22Rv1 (cell line): Measurements from ENCODE around the gene GDPD5.

ENCODE experiments used
- H3K27ac ChIP-seq: fragments of 450-650 bp; 2 replicates; pipeline ENCODE4 v1.5.1; 2017
- ZFX ChIP-seq: fragments of 450-650 bp; IDR thresholded peaks from 2 replicates; pipeline ENCODE4 v1.6.1; 2017; ENCODE audit warnings: antibody characterized with exemption, borderline replicate concordance
- TF ChIP-seq, protein P1 (sequence below): fragments of 450-650 bp; IDR thresholded peaks from 2 replicates; pipeline ENCODE4 v1.5.1; 2017; ENCODE audit warnings: mild to moderate bottlenecking

Gene GDPD5

DNA sequence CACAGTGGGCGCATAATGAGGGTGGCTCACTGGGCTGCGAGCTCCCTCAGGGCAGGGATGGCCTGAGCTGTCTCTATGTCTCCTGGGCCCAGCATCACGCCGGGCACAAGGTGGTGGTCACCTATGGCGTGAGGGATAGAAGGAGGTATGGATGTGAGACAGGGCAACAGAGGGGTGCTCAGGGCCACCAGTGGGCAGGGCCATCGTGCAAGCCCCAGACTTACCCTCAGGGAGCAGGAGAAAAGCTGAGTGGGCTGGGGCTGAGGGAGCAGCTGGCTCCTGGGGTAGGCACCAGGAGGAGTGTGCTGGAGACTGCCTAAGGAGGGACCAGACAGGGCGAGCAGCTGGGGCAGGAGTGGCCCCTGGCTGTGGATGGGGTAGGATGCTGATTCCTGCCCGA, 58.4 kb downstream of the GDPD5 start:
- no peak overlapping the region for H3K27ac ChIP-seq
- TF ChIP-seq ZFX = no peak
- TF ChIP-seq, protein P1, sequence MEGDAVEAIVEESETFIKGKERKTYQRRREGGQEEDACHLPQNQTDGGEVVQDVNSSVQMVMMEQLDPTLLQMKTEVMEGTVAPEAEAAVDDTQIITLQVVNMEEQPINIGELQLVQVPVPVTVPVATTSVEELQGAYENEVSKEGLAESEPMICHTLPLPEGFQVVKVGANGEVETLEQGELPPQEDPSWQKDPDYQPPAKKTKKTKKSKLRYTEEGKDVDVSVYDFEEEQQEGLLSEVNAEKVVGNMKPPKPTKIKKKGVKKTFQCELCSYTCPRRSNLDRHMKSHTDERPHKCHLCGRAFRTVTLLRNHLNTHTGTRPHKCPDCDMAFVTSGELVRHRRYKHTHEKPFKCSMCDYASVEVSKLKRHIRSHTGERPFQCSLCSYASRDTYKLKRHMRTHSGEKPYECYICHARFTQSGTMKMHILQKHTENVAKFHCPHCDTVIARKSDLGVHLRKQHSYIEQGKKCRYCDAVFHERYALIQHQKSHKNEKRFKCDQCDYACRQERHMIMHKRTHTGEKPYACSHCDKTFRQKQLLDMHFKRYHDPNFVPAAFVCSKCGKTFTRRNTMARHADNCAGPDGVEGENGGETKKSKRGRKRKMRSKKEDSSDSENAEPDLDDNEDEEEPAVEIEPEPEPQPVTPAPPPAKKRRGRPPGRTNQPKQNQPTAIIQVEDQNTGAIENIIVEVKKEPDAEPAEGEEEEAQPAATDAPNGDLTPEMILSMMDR = no peak

DNA sequence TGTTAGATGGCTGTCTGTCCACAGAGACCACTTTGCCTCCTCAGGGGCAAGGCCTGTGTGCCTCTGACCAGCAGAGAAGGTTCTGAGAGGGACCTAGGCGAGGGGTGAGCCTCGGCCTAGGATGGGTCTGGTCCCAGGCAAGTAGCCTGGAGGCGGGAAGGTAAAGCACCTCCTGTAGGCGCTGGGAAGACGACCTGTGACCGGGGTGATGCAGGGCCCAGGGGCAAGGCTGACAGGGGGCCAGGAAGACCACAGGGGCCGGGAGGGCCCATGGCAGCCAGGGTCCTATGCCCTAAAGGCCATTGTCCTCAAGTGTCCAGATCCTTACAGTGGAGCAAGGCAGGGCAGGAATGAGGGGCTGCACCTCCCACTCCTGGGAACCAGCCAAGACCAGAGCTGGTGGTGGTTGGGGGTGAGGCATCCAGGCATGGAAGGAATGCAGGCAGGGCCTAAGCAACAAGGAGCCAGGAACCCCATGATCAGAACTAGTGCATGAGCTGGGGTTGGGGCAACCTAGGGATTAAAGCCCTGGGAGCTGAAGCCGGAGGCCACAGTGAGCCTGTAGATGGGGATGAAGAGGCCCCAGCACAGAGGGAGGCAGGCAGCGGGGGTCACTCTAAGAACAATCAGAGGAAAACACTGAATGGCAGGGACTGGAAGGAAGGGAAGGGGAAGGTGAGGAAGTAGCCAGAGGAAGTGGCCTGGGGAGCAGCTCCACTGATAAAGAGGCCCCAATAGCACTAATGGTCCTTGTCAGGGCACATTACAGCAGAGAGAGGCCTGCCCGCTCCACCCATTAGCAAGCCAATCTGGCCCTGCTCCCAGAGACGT, 59.8 kb downstream of the GDPD5 start:
- H3K27ac ChIP-seq = no peak overlapping the region
- TF ChIP-seq, protein P1 = no peak
- TF ChIP-seq ZFX = no peak

DNA sequence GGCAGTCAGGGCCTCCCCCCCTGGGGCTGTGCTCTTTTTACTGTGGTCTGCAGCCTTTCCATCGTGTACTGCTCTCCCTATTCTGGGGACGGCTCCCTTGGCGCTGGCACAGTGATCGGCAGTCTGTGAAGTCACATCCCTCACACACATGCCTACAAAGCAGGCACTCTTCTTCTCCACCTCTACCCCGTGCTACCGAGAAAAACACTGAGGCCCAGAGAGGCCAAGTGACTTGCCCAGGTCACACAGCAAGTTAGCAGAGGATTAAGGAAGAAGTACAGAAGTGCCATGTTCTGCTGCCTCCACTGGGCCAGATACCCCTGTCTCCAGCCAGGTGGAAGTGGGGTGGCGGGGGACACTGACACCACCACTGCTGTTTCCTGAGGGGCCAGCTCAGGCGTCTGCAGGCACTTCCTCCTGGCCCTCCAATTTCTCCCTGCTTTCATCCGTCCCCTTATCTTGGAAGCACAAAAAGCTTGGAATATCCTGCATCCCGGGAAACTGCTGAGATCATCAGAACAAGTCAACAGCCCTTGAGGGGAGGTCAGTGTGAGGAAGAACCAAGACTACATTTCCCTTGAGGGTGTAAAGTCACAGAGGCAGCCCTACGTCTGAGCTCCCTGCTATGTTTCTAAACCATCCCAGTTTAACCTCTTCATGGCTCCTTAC, 62.5 kb downstream of the GDPD5 start:
- no peak overlapping the region for H3K27ac ChIP-seq
- TF ChIP-seq ZFX = no peak
- TF ChIP-seq, protein P1 = no peak

DNA sequence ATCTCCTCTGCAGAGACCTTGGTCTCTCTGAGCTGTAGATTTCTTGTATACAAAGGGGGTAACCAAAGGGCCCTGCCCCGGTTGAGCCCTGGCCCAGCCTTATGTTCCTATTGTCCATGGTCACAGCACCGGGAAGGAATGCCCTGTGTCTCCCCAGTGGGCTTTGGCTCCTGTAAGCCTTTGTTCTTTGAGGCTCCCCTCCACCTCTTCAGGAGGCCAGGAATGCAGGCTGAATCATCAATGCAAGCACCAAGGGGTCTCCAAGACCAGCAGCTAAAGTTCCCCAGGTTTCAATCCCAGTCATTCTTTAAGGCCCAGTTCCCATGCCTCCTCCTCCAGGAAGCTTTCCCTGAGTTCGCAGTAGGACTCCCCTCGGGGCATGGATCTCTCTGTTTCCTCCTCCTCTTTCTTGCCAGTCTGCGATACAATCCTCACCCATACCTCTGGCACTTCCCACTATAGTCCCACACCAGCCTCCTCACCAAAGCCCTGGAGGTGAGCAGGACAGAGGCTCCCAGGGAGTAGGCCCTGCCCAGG, 63.6 kb downstream of the GDPD5 start:
- TF ChIP-seq, protein P1 = no peak
- TF ChIP-seq ZFX = no peak
- no peak overlapping the region for H3K27ac ChIP-seq

DNA sequence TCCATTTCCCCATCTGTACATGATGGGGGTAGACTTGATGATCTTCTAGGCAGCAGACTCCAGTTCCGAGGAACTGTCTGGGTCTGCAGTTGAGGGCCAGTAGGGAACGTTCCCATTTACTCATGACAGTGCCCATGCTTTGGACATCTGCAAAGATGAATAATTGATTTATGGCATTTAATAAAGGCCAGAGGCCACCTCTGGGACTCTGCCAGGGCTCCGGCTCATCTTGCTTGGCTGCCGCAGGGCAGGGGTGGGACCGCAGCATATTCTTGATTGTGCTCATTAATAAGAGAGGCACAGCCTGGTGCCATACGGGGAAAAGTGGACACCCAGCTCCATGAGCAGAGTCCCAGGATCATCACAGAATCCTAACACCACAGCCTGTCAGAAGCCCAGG, 64.6 kb downstream of the GDPD5 start:
- TF ChIP-seq ZFX = no peak

DNA sequence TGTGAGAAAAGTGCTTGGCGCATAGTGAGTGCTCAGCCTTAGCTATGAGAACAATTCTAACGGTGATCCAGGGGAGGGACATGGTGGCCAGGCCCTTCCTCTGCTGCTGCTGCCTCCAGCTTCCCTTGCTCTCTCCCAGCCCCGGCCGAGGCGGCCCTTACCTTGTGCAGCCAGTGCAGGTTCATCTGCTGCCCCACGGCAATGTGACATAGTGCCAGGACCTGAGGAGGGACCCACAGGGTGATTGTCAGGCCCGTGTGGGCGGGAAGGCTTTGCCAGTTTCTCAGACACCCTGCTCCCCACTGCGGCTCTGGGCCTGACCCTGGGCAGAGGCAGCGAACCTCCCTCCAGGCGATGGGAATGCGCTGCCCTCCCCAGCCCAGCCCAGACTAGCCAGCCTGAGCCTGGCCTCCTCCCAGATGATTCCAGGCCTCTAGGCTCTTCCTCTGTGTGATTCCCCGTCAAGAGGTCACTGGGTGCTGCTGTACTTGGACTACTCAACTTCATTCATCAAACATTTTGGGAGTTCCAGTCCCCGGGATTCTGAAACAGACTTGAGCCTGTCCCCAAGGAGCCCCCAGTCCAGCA, 69.1 kb downstream of the GDPD5 start:
- TF ChIP-seq, protein P1 = no peak
- no peak for TF ChIP-seq ZFX
- H3K27ac ChIP-seq = no peak overlapping the region

More for the DNA sequence above, 64.6 kb downstream of the GDPD5 start:
- H3K27ac ChIP-seq = no peak overlapping the region

DNA sequence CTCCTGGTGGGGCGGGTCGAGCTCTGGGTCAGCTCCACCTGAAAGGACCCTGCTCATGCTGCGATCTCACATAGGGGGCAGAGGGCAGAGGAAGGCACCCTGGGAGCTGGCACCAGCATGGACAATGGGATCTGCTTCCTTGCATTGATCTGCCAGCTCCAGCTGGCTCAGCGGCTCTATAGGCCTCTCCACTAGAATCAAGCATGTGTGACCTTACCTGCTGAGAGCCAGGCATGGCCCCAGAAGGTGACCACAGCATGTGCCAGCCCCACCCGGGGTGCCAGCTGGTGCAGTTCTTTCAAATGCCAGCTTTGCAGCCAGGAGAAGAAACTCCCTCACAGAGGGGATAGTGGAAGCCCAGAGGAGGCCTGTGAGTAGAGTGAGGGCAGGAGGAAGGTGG, 70.8 kb downstream of the GDPD5 start:
- TF ChIP-seq, protein P1 = no peak
- no peak for TF ChIP-seq ZFX
- no peak overlapping the region for H3K27ac ChIP-seq
